Kidney (tissue), 14 donors: ENCODE measurements around the gene KCNQ1. TPM values are rescaled to one million over a fixed set of nuclear protein-coding genes. Genes with fewer than 3 reads are reported as not detected.

Source experiments
- DNase-seq, 5 donors: peaks; one replicate each; pipeline ENCODE4 v3.0.0-alpha.2; 2013 to 2020
- FAIRE-seq: peaks from 2 replicates; lab custom pipeline; 2012; peaks lifted over from hg19 to GRCh38; lab: Jason Lieb, UNC
- H3K27ac ChIP-seq, 2 donors: one replicate each; pipeline ENCODE4 v1.7.0; 2013; ENCODE audit warnings: low read depth in 2 of 2, low read length in 2 of 2, inconsistent platforms in 1 of 2
- H3K27me3 ChIP-seq: one replicate; pipeline ENCODE4 v1.7.1; 2013; ENCODE audit warnings: low read length, inconsistent platforms; ENCODE audit not compliant: control insufficient read depth, insufficient read depth
- H3K36me3 ChIP-seq, 3 donors: one replicate each; pipeline versions ENCODE4 v1.7.0 to v1.7.1; 2013; ENCODE audit warnings: low read length in 3 of 3, control low read depth in 1 of 3, inconsistent platforms in 1 of 3; ENCODE audit not compliant: insufficient read depth in 3 of 3, control insufficient read depth in 2 of 3
- H3K4me1 ChIP-seq, 3 donors: one replicate each; pipeline versions ENCODE4 v1.7.0 to v1.7.1; 2013; ENCODE audit warnings: low read length in 3 of 3, inconsistent platforms in 1 of 3, low read depth in 1 of 3; ENCODE audit not compliant: control insufficient read depth in 2 of 3, insufficient read depth in 2 of 3
- H3K4me3 ChIP-seq, 3 donors: one replicate each; pipeline versions ENCODE4 v1.7.0 to v1.8.1; 2013; ENCODE audit warnings: low read length in 3 of 3, control low read depth in 1 of 3, inconsistent platforms in 1 of 3
- H3K9ac ChIP-seq, 3 donors: one replicate each; pipeline versions ENCODE4 v1.7.0 to v1.7.1; 2013; ENCODE audit warnings: low read length in 3 of 3, control low read depth in 1 of 3, inconsistent platforms in 1 of 3
- H3K9me3 ChIP-seq, 3 donors: one replicate each; pipeline versions ENCODE4 v1.7.0 to v1.7.1; 2013; ENCODE audit warnings: low read length in 3 of 3, control low read depth in 1 of 3, inconsistent platforms in 1 of 3; ENCODE audit not compliant: control insufficient read depth in 2 of 3, insufficient read depth in 1 of 3
- CTCF ChIP-seq: IDR thresholded peaks from 3 replicates; pipeline ENCODE4 v1.5.1; 2012; ENCODE audit warnings: mild to moderate bottlenecking, moderate library complexity, borderline replicate concordance; ENCODE audit not compliant: insufficient read depth; ENCODE audit errors: extremely low read depth
- intact Hi-C: fragments of 100-400 bp; cut with DNase I; formaldehyde crosslinking; loops from one replicate; pipeline ENCODE4 v1.11.1; 2022
- polyA plus RNA-seq: library from polyadenylated mRNA; stranded (reverse); fragments of 350-450 nt; fragmentation: Illumina TruSeq; extraction: RNeasy Lipid Tissue Mini Kit (QIAGEN cat#74804); gene quantifications from one replicate; pipeline ENCODE4 v1.2.3, GENCODE V29; 2014; ENCODE audit warnings: low read depth, low replicate concordance; ENCODE audit not compliant: insufficient read depth
- total RNA-seq: library from RNA; stranded (reverse); fragmentation: NEBNext Ultra II Directional; extraction: Animal tissue kit (Norgen Biotek cat#: 25700); gene quantifications from one replicate; pipeline ENCODE4 v1.2.1, GENCODE V29; 2021
- donor health status: control.
- donor health status: control.
- donor health status: control.
- donor health status: control.
- donor health status: control.
- donor health status: DM: yes; HTN: yes; CAD: no.
- donor health status: Normal renal cell carcinoma (clear cell type).

The KCNQ1 gene
- total and polyA plus RNA-seq, 2 donors from 2014 or later, result 45.5 to 49.4 TPM

- H3K4me1 ChIP-seq, result no peaks in the 10 kb centered on the region
- no peak overlapping the region for H3K27ac ChIP-seq
- H3K9ac ChIP-seq, result no peak overlapping the region
- no peak overlapping the region for H3K4me3 ChIP-seq
- TF ChIP-seq CTCF, result no peak
- FAIRE-seq (no peak), DNase-seq (peak in 1 of 5 donors; percentile 66)
- intact Hi-C loops, result no loop called here
- H3K36me3 ChIP-seq, result no peaks in the 10 kb centered on the region
- H3K9me3 ChIP-seq, result no peaks in the 10 kb centered on the region
- H3K27me3 ChIP-seq, result no peaks in the 10 kb centered on the region
Observed at GRCh38 chr11:2844116-2844842, 399.5 kb downstream of the KCNQ1 start.

GRCh38 chr11:2844996-2845395, 400.2 kb downstream of the KCNQ1 start:
- TF ChIP-seq CTCF, result no peak
- intact Hi-C loops, result no loop called here
- DNase-seq (no peak), FAIRE-seq (no peak)
- H3K9ac ChIP-seq, result no peak overlapping the region
- no peak overlapping the region for H3K27ac ChIP-seq
- H3K4me1 ChIP-seq, result no peaks in the 10 kb centered on the region
- no peaks in the 10 kb centered on the region for H3K9me3 ChIP-seq
- H3K4me3 ChIP-seq, result no peak overlapping the region
- H3K36me3 ChIP-seq, result no peaks in the 10 kb centered on the region
- H3K27me3 ChIP-seq, result no peaks in the 10 kb centered on the region

- intact Hi-C loops, result no loop called here
- Histone ChIP-seq H3K9me3 (no peaks in the 10 kb centered on the region), H3K4me1 (no peaks in the 10 kb centered on the region), H3K27ac (no peak overlapping the region), H3K27me3 (no peaks in the 10 kb centered on the region), H3K4me3 (no peak overlapping the region), H3K36me3 (no peaks in the 10 kb centered on the region), H3K9ac (no peak overlapping the region)
- DNase-seq (peak in 1 of 5 donors; percentile 57), FAIRE-seq (no peak)
- no peak for TF ChIP-seq CTCF
Observed at GRCh38 chr11:2846056-2846455, 401.2 kb downstream of the KCNQ1 start.
